ENCODE measurements around the gene KCNA2. TPM values are rescaled to one million over a fixed set of nuclear protein-coding genes. Genes with fewer than 3 reads are reported as not detected.

KCNA2 gene
- total and polyA plus RNA-seq, 2 donors (not counting 1 experiment from before 2014, with no cell fraction given): 0.39 to 0.59 TPM

GRCh38 chr1:110610696-110611286 is 4.6 kb upstream of the KCNA2 start:
- TF ChIP-seq CTCF (IDR thresholded peaks at IDR 0.05) (no peak), EZH2 (IDR thresholded peaks at IDR 0.05; ENCODE audit: borderline replicate concordance, insufficient read depth, low read depth, low read length, poor library complexity, severe bottlenecking) (no peak)
- no peaks in the 10 kb centered on the region for H4K20me1 ChIP-seq (ENCODE audit: control insufficient read depth, insufficient read depth, low read length, poor library complexity, severe bottlenecking)
- Mint-ChIP-seq H3K9me3 (ENCODE audit: insufficient read depth) (no peaks in the 10 kb centered on the region), H3K4me1 (peaks cover 29% of the 10 kb centered on the region), H3K4me3 (no peak overlapping the region), H3K27ac (no peak overlapping the region), H3K27me3 (peaks cover 40% of the 10 kb centered on the region)
- DNase-seq: no peak
- no peaks in the 10 kb centered on the region for H3K79me2 ChIP-seq (ENCODE audit: control insufficient read depth, insufficient read depth, low read length)
- H3K9me3 ChIP-seq (ENCODE audit: control extremely low read depth in 1 of 3, control insufficient read depth in 2 of 3, insufficient read depth in 1 of 3, low read length in 2 of 3): peaks cover 0 to 17% (median 0%) of the 10 kb centered on the region in 3 donors
- no peak for ATAC-seq (ENCODE audit: low read depth)
- H3K4me1 ChIP-seq (ENCODE audit: control insufficient read depth in 2 of 2, insufficient read depth in 2 of 2, low read length in 2 of 2): peaks cover 25 to 30% of the 10 kb centered on the region in 2 donors
- peaks cover 0 to 38% (median 26%) of the 10 kb centered on the region in 4 experiments for H3K27me3 ChIP-seq (replicated peaks in 1 of 4; ENCODE audit: control extremely low read depth in 1 of 4, control insufficient read depth in 3 of 4, insufficient read depth in 4 of 4, low read length in 3 of 4)
- H3K4me3 ChIP-seq (ENCODE audit: control extremely low read depth in 1 of 5, extremely low read depth in 1 of 5, insufficient read depth in 1 of 5, low read depth in 2 of 5, low read length in 4 of 5): no peak overlapping the region
- intact Hi-C loops (cut with micrococcal nuclease): no loop called here
- H3K9ac ChIP-seq (ENCODE audit: low read length): no peak overlapping the region
- 83% methylated on average over 1 of the region's 4 CpGs for WGBS (ENCODE audit: insufficient coverage)
- H3K27ac ChIP-seq (ENCODE audit: low read length in 2 of 2): no peak overlapping the region
- H2AFZ ChIP-seq (ENCODE audit: insufficient read depth, low read depth, low read length, poor library complexity, severe bottlenecking): no peak overlapping the region
- no peaks in the 10 kb centered on the region for H3K36me3 ChIP-seq (replicated peaks in 1 of 2; ENCODE audit: control extremely low read depth in 1 of 2, control insufficient read depth in 1 of 2, extremely low read depth in 1 of 2, insufficient read depth in 2 of 2, low read length in 1 of 2)
- no peak overlapping the region for H3K4me2 ChIP-seq (replicated peaks; ENCODE audit: low read depth, low read length, poor library complexity, severe bottlenecking)
- POLR2A ChIA-PET: no interaction called here
- CTCF ChIA-PET: interaction anchor here (1.4 to 2.5 kb wide), 3 partner anchors 8 to 13 kb away, joined by 3 to 16 read pairs (median 3); no protein-coding TSS in a partner anchor

GRCh38 chr1:110610084-110610483 is 3.9 kb upstream of the KCNA2 start:
- no peak for TF ChIP-seq CTCF (IDR thresholded peaks at IDR 0.05)
- TF ChIP-seq EZH2 (IDR thresholded peaks at IDR 0.05; ENCODE audit: borderline replicate concordance, insufficient read depth, low read depth, low read length, poor library complexity, severe bottlenecking): no peak
- Histone ChIP-seq H3K79me2 (ENCODE audit: control insufficient read depth, insufficient read depth, low read length) (no peaks in the 10 kb centered on the region), H3K27ac (ENCODE audit: low read length in 2 of 2) (no peak overlapping the region), H4K20me1 (ENCODE audit: control insufficient read depth, insufficient read depth, low read length, poor library complexity, severe bottlenecking) (no peaks in the 10 kb centered on the region), H3K4me2 (replicated peaks; ENCODE audit: low read depth, low read length, poor library complexity, severe bottlenecking) (no peak overlapping the region), H3K36me3 (replicated peaks in 1 of 2; ENCODE audit: control extremely low read depth in 1 of 2, control insufficient read depth in 1 of 2, extremely low read depth in 1 of 2, insufficient read depth in 2 of 2, low read length in 1 of 2) (no peaks in the 10 kb centered on the region), H3K9me3 (ENCODE audit: control extremely low read depth in 1 of 3, control insufficient read depth in 2 of 3, insufficient read depth in 1 of 3, low read length in 2 of 3) (peaks cover 0 to 19% (median 0%) of the 10 kb centered on the region in 3 donors), H2AFZ (ENCODE audit: insufficient read depth, low read depth, low read length, poor library complexity, severe bottlenecking) (no peak overlapping the region), H3K4me1 (ENCODE audit: control insufficient read depth in 2 of 2, insufficient read depth in 2 of 2, low read length in 2 of 2) (peaks cover 23 to 28% of the 10 kb centered on the region in 2 donors), H3K9ac (ENCODE audit: low read length) (no peak overlapping the region), H3K4me3 (ENCODE audit: control extremely low read depth in 1 of 5, extremely low read depth in 1 of 5, insufficient read depth in 1 of 5, low read depth in 2 of 5, low read length in 4 of 5) (no peak overlapping the region), H3K27me3 (replicated peaks in 1 of 4; ENCODE audit: control extremely low read depth in 1 of 4, control insufficient read depth in 3 of 4, insufficient read depth in 4 of 4, low read length in 3 of 4) (peaks cover 0 to 44% (median 31%) of the 10 kb centered on the region in 4 experiments)
- DNase-seq: no peak
- H3K27ac Mint-ChIP-seq: no peak overlapping the region
- ChIA-PET CTCF (interaction anchor here (1.6 to 2.5 kb wide), 2 partner anchors 9 to 13 kb away, joined by 3 to 16 read pairs; no protein-coding TSS in a partner anchor), POLR2A (no interaction called here)
- H3K4me3 Mint-ChIP-seq: no peak overlapping the region
- peaks cover 25% of the 10 kb centered on the region for H3K4me1 Mint-ChIP-seq
- no peak for ATAC-seq (ENCODE audit: low read depth)
- peaks cover 42% of the 10 kb centered on the region for H3K27me3 Mint-ChIP-seq
- H3K9me3 Mint-ChIP-seq (ENCODE audit: insufficient read depth): no peaks in the 10 kb centered on the region
- intact Hi-C loops (cut with micrococcal nuclease): no loop called here

Data from B cell (primary cell).